GM12878 (cell line): ENCODE measurements around the gene MRPS18A. TPM values are rescaled to one million over a fixed set of nuclear protein-coding genes. Genes with fewer than 3 reads are reported as not detected.

Experiments used
- ATAC-seq: fragments of 200-7000 bp; cut with Tn5 transposase; 3 replicates; pipeline ENCODE4 v1.9.1; 2020; ENCODE audit warnings: mild to moderate bottlenecking, moderate library complexity
- BruUV-seq: library from RNA; stranded (reverse); fragments of 400-500 nt; replicated peaks from 2 replicates; lab custom pipeline; 2021; lab: Mats Ljungman, UMichigan
- CTCF ChIA-PET: fragments of 300-600 bp; sonication (Branson Sonifier 250); formaldehyde crosslinking; extraction: SDS; loops from one replicate; lab custom pipeline; 2021; ENCODE audit warnings: inconsistent platforms; lab: Yijun Ruan, JAX
- POLR2A ChIA-PET: fragments of 350-600 bp; formaldehyde crosslinking; extraction: SDS; loops from one replicate; lab custom pipeline; 2021; ENCODE audit warnings: inconsistent platforms; lab: Charles Lee
- RAD21 ChIA-PET: fragments of 300-600 bp; sonication (Branson Sonifier 250); formaldehyde crosslinking; loops from one replicate; lab custom pipeline; 2023; ENCODE audit warnings: antibody characterized with exemption; ENCODE audit not compliant: unreplicated experiment; lab: Charles Lee
- SMC1A ChIA-PET: fragments of 300-600 bp; sonication (Branson Sonifier 250); formaldehyde crosslinking; loops from one replicate; lab custom pipeline; 2023; ENCODE audit not compliant: unreplicated experiment, uncharacterized antibody; lab: Charles Lee
- DNase-seq: peaks from one replicate; pipeline ENCODE4 v3.0.0-alpha.2; 2011; ENCODE audit warnings: low read depth, low spot score
- FAIRE-seq: peaks from 3 replicates; lab custom pipeline; 2011; peaks lifted over from hg19 to GRCh38; lab: Jason Lieb, UNC
- H2AFZ ChIP-seq: 2 replicates; pipeline ENCODE4 v1.6.0; 2011; ENCODE audit warnings: low read depth, low read length, control low read depth; ENCODE audit not compliant: control insufficient read depth
- H3K27ac ChIP-seq: 2 replicates; pipeline ENCODE4 v1.5.1; 2011; ENCODE audit warnings: control low read depth; ENCODE audit not compliant: control insufficient read depth, insufficient read depth
- H3K27me3 ChIP-seq, 2 experiments: replicated peaks in 1 of 2; 2 replicates each; pipeline versions ENCODE4 v1.6.0 to v1.6.1; 2011; ENCODE audit warnings: low read length in 1 of 2; ENCODE audit not compliant: control insufficient read depth in 2 of 2, insufficient read depth in 2 of 2
- H3K36me3 ChIP-seq, 2 experiments: 2 replicates each; pipeline ENCODE4 v1.5.1; 2011; ENCODE audit warnings: low read length in 1 of 2; ENCODE audit not compliant: control insufficient read depth in 2 of 2, insufficient read depth in 2 of 2
- H3K4me1 ChIP-seq: 2 replicates; pipeline ENCODE4 v1.6.1; 2011; ENCODE audit warnings: mild to moderate bottlenecking, low read length, moderate library complexity, mixed read lengths; ENCODE audit not compliant: control insufficient read depth, insufficient read depth
- H3K4me2 ChIP-seq: 2 replicates; pipeline ENCODE4 v1.6.0; 2011; ENCODE audit warnings: control low read depth; ENCODE audit not compliant: control insufficient read depth, insufficient read depth
- H3K4me3 ChIP-seq: fragments of 200-600 bp; sonication (generic); 2 replicates; pipeline ENCODE4 v1.5.1; 2016
- H3K79me2 ChIP-seq: 2 replicates; pipeline ENCODE4 v1.6.0; 2011; ENCODE audit warnings: low read length; ENCODE audit not compliant: control insufficient read depth, insufficient read depth
- H3K9ac ChIP-seq: 2 replicates; pipeline ENCODE4 v1.8.0; 2011; ENCODE audit warnings: low read length, control low read depth, mixed read lengths; ENCODE audit not compliant: control insufficient read depth, insufficient read depth
- H3K9me3 ChIP-seq: replicated peaks from 3 replicates; pipeline ENCODE4 v1.5.1; 2011; ENCODE audit warnings: mild to moderate bottlenecking, low read length; ENCODE audit not compliant: control insufficient read depth, insufficient read depth
- H4K20me1 ChIP-seq: 2 replicates; pipeline ENCODE4 v1.6.0; 2011; ENCODE audit not compliant: control insufficient read depth, insufficient read depth
- ATF7 ChIP-seq: fragments of 450-650 bp; IDR thresholded peaks from 2 replicates; pipeline ENCODE4 v1.6.1; 2016; ENCODE audit warnings: low read depth, mild to moderate bottlenecking
- BHLHE40 ChIP-seq, 2 experiments: fragments of 450-650 bp in 1 of 2; IDR thresholded peaks; 2 replicates each; pipeline ENCODE4 v1.6.1; 2011 to 2017; ENCODE audit warnings: low read depth in 2 of 2, borderline replicate concordance in 1 of 2, improper control_type of control experiment in 1 of 2, low read length in 1 of 2, mild to moderate bottlenecking in 1 of 2
- CBX3 ChIP-seq: fragments of 200-600 bp; sonication (generic); IDR thresholded peaks from 2 replicates; pipeline ENCODE4 v1.6.1; 2016; ENCODE audit warnings: low read depth, borderline replicate concordance
- CREB1 ChIP-seq: IDR thresholded peaks from 2 replicates; pipeline ENCODE4 v1.6.1; 2012; ENCODE audit warnings: low read depth, mild to moderate bottlenecking, inconsistent platforms
- EGR1 ChIP-seq, 2 experiments: IDR thresholded peaks; 1 replicate in 1 of 2; 2 replicates in 1 of 2; pipeline ENCODE4 v1.6.1; 2011 to 2012; ENCODE audit warnings: low read depth in 2 of 2, low read length in 2 of 2, borderline replicate concordance in 1 of 2, mild to moderate bottlenecking in 1 of 2, moderate library complexity in 1 of 2
- FOXM1 ChIP-seq: IDR thresholded peaks from 2 replicates; pipeline ENCODE4 v1.6.1; 2012; ENCODE audit warnings: low read depth, mild to moderate bottlenecking, inconsistent platforms, low read length, moderate library complexity
- HDAC6 ChIP-seq: fragments of 200-600 bp; sonication (generic); IDR thresholded peaks from one replicate; pipeline ENCODE4 v1.8.0; 2017; ENCODE audit warnings: antibody characterized with exemption; ENCODE audit not compliant: unreplicated experiment
- HDGF ChIP-seq: fragments of 450-650 bp; IDR thresholded peaks from 2 replicates; pipeline ENCODE4 v1.6.1; 2016; ENCODE audit warnings: antibody characterized with exemption
- IKZF1 ChIP-seq: fragments of 450-650 bp; conservative IDR thresholded peaks from 2 replicates; pipeline ENCODE4 v1.6.1; 2017; ENCODE audit warnings: antibody characterized with exemption, mild to moderate bottlenecking
- MXI1 ChIP-seq: fragments of 150-350 bp; IDR thresholded peaks from 2 replicates; pipeline ENCODE4 v1.6.1; 2011; ENCODE audit warnings: low read depth, mild to moderate bottlenecking, inconsistent platforms, low read length, improper control_type of control experiment
- NFIC ChIP-seq: IDR thresholded peaks from 2 replicates; pipeline ENCODE4 v1.6.1; 2012; ENCODE audit warnings: low read depth, mild to moderate bottlenecking, inconsistent platforms, low read length, moderate library complexity
- PML ChIP-seq: IDR thresholded peaks from 2 replicates; pipeline ENCODE4 v1.6.1; 2012; ENCODE audit warnings: low read length, inconsistent platforms
- POLR2A ChIP-seq: IDR thresholded peaks from 2 replicates; pipeline ENCODE4 v1.6.1; 2011; ENCODE audit warnings: low read depth, mild to moderate bottlenecking, low read length
- POLR2AphosphoS2 ChIP-seq: IDR thresholded peaks from 2 replicates; pipeline ENCODE4 v1.6.1; 2011; ENCODE audit warnings: low read depth, mild to moderate bottlenecking, low read length, improper control_type of control experiment, moderate library complexity
- RAD21 ChIP-seq: IDR thresholded peaks from 2 replicates; pipeline ENCODE4 v1.6.1; 2011; ENCODE audit warnings: mild to moderate bottlenecking, low read depth, low read length, moderate library complexity; ENCODE audit not compliant: insufficient read depth
- RUNX3 ChIP-seq: IDR thresholded peaks from 2 replicates; pipeline ENCODE4 v1.6.1; 2012; ENCODE audit warnings: low read length, inconsistent platforms
- SMC3 ChIP-seq: IDR thresholded peaks from 2 replicates; pipeline ENCODE4 v1.6.1; 2011; ENCODE audit warnings: low read length, improper control_type of control experiment, borderline replicate concordance
- SPI1 ChIP-seq: IDR thresholded peaks from 2 replicates; pipeline ENCODE4 v1.6.1; 2011; ENCODE audit warnings: low read depth, mild to moderate bottlenecking, low read length, moderate library complexity, borderline replicate concordance; ENCODE audit not compliant: insufficient read depth
- TCF3 ChIP-seq: IDR thresholded peaks from 2 replicates; pipeline ENCODE4 v1.6.1; 2012; ENCODE audit warnings: low read depth, mild to moderate bottlenecking, low read length, borderline replicate concordance; ENCODE audit not compliant: insufficient read depth
- WGBS: methylation state at CpG from one replicate; pipeline ENCODE4 v1.1.6; 2016; ENCODE audit warnings: low lambda C conversion rate; ENCODE audit not compliant: insufficient replicate concordance, insufficient coverage; ENCODE audit errors: missing lambda C conversion rate; 5-methylcytosine and 5-hydroxymethylcytosine counted together
- in situ Hi-C: fragments of 300-500 bp; cut with MboI; formaldehyde crosslinking; loops from 9 replicates; pipeline ENCODE4 v1.14.3; 2018; ENCODE audit warnings: mixed read lengths
- intact Hi-C: fragments of 100-400 bp; cut with micrococcal nuclease; formaldehyde crosslinking; loops from one replicate; pipeline ENCODE4 v1.14.2; 2022; ENCODE audit not compliant: unreplicated experiment
- polyA plus RNA-seq, 11 experiments: library from polyadenylated mRNA; depleted of rRNA in 4 of 11; unstranded in 6 of 11; stranded (reverse) in 5 of 11; fragments of >200 nt; fragmentation: Nextera tagmentation in 4 of 11; fragmentation: Illumina TruSeq in 1 of 11; extraction: Ambion mirVana in 4 of 11; extraction: Trizol in 1 of 11; gene quantifications; 1 replicate in 1 of 11; 2 replicates in 10 of 11; pipeline versions ENCODE4 v1.2.1 to v1.2.3, GENCODE V29; 2011 to 2016; ENCODE audit warnings: inconsistent platforms in 2 of 11, missing spikeins in 2 of 11, low read depth in 1 of 11
- total RNA-seq, 4 experiments: library from RNA; depleted of rRNA in 3 of 4; stranded (reverse); fragments of >200 nt in 3 of 4; fragmentation: Illumina TruSeq in 1 of 4; extraction: Trizol in 1 of 4; gene quantifications; 2 replicates each; pipeline versions ENCODE4 v1.2.1 to v1.2.3, GENCODE V29; 2013 to 2021
- TF ChIP-seq, protein P1 (sequence below): IDR thresholded peaks from 2 replicates; pipeline ENCODE4 v1.6.1; 2011; ENCODE audit warnings: low read depth, mild to moderate bottlenecking, low read length, moderate library complexity, borderline replicate concordance; ENCODE audit errors: extremely low read depth
- TF ChIP-seq, protein P2 (sequence below): IDR thresholded peaks from 2 replicates; pipeline ENCODE4 v1.6.1; 2011; ENCODE audit warnings: borderline replicate concordance, low read depth, mild to moderate bottlenecking, moderate library complexity, low read length; ENCODE audit not compliant: insufficient read depth, poor library complexity, severe bottlenecking

The MRPS18A gene
- total and polyA plus RNA-seq, 10 of the 15 experiments (the other 5 are each of a cell fraction or from before 2014, with no cell fraction given) = 66.3 to 158 (median 98.7) TPM

GRCh38 chr6:43667245-43668150 is 20.1 kb downstream of the MRPS18A start:
- Histone ChIP-seq H3K79me2 (no peaks in the 10 kb centered on the region), H3K27me3 (no peaks in the 10 kb centered on the region), H3K36me3 (peaks cover 8 to 16% of the 10 kb centered on the region in 2 experiments), H3K9ac (peak overlapping the region; percentile 37; the same call in 1 of the 2 replicates), H3K4me3 (no peak overlapping the region), H3K9me3 (no peaks in the 10 kb centered on the region), H4K20me1 (no peaks in the 10 kb centered on the region), H3K27ac (peak overlapping the region; percentile 69), H3K4me1 (peaks cover 38% of the 10 kb centered on the region), H3K4me2 (peak overlapping the region; percentile 46), H2AFZ (no peak overlapping the region)
- POLR2A ChIA-PET = interaction anchor here (0.7 to 2.8 kb wide), 4 partner anchors 37 to 413 kb away, joined by 3 to 10 read pairs (median 4); partner anchors contain the start of gene GTPBP2
- ATAC-seq (peak; percentile 84), DNase-seq (no peak), FAIRE-seq (peak; percentile 57)
- in situ Hi-C loops = loop anchor here (5.0 kb wide), 1 partner anchor 410 kb away; no protein-coding TSS in a partner anchor
- BruUV-seq = TSS peak; percentile 39
- RAD21 ChIA-PET = interaction anchor here (0.7 to 7.8 kb wide), 17 partner anchors 17 to 413 kb away, joined by 3 to 79 read pairs (median 4); partner anchors contain the start of genes GTPBP2, MAD2L1BP, RSPH9 and VEGFA
- SMC1A ChIA-PET = interaction anchor here (0.6 to 4.1 kb wide), 19 partner anchors 11 to 420 kb away, joined by 3 to 37 read pairs (median 4); partner anchors contain the start of gene MRPS18A
- intact Hi-C loops = loop anchor here (1.0 to 5.0 kb wide), 6 partner anchors 56 to 412 kb away; no protein-coding TSS in a partner anchor
- CTCF ChIA-PET = interaction anchor here (0.6 to 7.6 kb wide), 50 partner anchors 8 to 412 kb away, joined by 3 to 85 read pairs (median 6); partner anchors contain the start of genes GTPBP2, MRPS18A and VEGFA
- 13% methylated on average over 16 of the region's 16 CpGs for WGBS
- TF ChIP-seq, protein P1, sequence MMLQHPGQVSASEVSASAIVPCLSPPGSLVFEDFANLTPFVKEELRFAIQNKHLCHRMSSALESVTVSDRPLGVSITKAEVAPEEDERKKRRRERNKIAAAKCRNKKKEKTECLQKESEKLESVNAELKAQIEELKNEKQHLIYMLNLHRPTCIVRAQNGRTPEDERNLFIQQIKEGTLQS = no peak
- TF ChIP-seq MXI1 (0 out of 2 replicates have a peak, but pooled peaks have one; percentile 35), CREB1 (no peak), HDGF (peak; percentile 73; the same call in 1 of the 2 replicates), RUNX3 (no peak), RAD21 (peak; percentile 92), CBX3 (no peak), BHLHE40 (IDR thresholded peaks at IDR 0.05; ENCODE audit: borderline replicate concordance in 1 of 2, low read depth in 2 of 2, low read length in 1 of 2) (0 out of 4 replicates have a peak, but pooled peaks of 1 of the 2 experiments have one; percentile 32), EGR1 (IDR thresholded peaks at IDR 0.05; ENCODE audit: borderline replicate concordance in 1 of 2, low read depth in 2 of 2, low read length in 2 of 2) (no peak), TCF3 (0 out of 2 replicates have a peak, but pooled peaks have one; percentile 33), ATF7 (no peak), POLR2A (peak; percentile 70), POLR2AphosphoS2 (peak; percentile 26; the same call in 1 of the 2 replicates), PML (no peak), HDAC6 (no peak), IKZF1 (peak; percentile 47), FOXM1 (no peak), SMC3 (peak; percentile 92), SPI1 (no peak), NFIC (no peak)
- TF ChIP-seq, protein P2, sequence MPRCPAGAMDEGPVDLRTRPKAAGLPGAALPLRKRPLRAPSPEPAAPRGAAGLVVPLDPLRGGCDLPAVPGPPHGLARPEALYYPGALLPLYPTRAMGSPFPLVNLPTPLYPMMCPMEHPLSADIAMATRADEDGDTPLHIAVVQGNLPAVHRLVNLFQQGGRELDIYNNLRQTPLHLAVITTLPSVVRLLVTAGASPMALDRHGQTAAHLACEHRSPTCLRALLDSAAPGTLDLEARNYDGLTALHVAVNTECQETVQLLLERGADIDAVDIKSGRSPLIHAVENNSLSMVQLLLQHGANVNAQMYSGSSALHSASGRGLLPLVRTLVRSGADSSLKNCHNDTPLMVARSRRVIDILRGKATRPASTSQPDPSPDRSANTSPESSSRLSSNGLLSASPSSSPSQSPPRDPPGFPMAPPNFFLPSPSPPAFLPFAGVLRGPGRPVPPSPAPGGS = peak; percentile 3
